Activated CD4-positive, CD25-positive, alpha-beta regulatory T cell treated with anti-CD3 and anti-CD28 coated beads, Interleukin-2, amount 50 U/mL, for 72 hours (primary cell): ENCODE results near the gene EHD3.

Experiments
- DNase-seq: peaks from one replicate; pipeline ENCODE4 v3.0.0; 2021

Gene EHD3

DNA sequence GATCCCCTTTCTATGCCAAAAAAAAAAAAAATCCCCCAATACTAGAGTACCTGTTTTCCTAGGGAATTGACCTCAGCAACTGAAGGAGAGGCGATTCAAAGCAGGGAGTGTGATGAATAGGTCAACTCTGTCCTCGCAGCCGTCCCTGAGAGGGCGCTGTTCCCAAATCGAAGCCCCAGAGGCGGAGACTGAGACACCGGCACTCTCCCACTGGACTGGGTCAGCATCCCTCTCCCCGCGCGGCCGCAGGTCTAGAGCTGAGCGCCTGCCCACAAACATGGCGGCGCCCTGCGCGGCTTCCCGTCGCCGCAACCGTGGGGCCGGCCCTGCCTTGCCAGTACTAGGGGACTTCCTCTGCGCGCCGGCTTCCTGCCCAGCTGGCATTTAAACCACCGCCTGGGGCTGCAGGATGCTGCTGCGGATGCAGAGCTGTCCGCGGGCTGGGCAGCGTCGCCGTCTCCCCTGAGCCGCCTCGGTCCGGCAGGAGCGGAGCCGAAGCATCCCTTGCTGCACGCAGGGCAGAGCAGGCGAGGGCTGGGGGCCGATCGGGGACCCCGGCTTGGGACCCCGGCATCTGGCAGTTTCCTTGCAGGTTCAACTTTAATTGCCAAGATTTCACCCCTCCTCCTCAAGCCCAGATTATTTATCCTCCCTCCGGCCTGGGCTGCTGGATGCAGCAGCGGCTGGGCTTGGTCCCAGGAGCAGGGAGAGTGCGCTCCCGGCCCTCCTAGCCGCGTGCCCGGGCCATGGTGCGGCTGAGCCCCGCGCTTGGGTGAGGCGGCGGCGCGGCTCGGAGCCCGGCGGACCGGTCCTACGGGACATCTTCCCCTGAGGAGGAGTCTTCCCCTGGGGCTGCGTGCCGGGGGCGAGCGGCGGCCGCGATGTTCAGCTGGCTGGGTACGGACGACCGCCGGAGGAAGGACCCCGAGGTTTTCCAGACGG lies at the start of gene EHD3:
EHD3 (plus strand) TSS at position 412 of the 942 bp plus-strand sequence; CDS start at position 882, 470 bp downstream.
- peak; percentile 81 for DNase-seq

DNA sequence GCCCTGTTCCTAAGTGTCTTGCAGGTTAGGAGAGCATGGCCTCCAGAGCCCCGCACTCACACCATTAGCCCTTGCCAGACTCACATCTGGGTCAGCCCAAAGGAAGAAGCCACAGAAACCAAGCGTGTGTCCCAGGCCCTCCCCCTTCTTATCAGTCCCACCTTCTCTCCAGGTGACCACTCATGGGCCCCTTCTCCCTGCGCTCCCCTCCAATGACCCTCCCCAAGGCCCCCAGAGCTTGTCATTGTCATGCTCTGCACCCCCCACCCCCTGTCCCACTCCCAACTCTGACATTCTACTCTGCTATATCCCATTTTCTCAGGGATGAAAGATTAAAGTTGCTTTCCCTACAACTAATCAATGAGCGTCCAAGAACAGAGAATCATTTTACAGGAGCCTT lies 46.8 kb upstream of the EHD3 start:
- DNase-seq: no peak

DNA sequence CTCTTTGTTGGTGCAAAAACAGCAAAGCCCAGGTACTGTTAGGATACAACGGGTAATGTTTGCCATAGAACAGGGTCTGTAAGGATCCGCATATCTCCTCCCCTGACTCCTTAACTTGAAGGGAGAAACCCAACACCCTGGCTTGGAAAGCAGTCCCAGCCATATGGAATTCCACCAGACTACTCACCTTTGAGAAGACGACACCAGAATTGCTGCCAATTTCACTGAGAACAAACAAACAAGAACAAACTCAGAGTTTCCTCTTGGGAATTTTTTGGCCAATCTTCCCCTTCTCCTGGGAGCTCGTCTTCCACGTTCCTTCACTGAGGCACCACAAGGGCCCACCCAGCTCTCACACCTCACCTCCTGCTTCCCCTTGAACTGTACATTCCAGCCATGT lies 45.8 kb upstream of the EHD3 start:
- DNase-seq: no peak

DNA sequence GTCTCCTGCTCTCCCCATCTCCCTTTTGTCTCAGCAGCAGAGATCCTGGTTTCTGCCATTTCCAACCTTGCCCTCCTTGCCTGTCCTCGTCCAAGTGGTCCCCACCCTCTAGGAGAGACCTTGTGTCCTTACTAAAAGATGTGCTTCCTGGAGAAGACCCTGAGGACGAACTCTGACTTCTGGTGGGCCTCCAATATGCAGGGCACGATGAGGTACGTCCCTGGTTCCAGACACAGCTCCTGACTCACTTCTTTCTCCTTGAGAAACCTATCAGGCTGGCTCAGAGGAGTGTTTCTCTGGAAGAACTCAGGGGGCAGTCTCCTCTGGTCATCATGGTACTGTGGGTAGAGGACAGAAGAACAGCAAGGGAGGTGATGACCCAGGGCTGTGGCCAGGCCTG lies 44.8 kb upstream of the EHD3 start:
- DNase-seq: no peak

DNA sequence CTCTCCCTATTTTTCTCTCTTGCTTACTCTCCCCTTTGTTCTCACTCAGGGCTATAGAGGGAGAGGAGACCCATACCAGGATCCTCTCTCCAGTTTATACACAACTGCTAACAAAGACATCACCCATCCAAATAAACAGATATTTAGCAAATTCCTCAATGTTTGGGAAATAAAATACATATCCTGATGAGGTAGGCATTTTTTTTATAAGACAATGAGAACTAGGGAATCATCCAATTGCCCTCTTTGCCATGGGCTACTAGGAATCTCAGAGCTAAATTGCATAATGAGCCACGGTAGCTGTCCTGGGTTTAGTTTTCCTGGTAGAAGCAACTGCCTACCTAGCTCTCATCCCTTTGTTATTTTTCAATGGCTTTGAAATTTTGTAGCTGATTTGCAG lies 43.8 kb upstream of the EHD3 start:
- DNase-seq: no peak

DNA sequence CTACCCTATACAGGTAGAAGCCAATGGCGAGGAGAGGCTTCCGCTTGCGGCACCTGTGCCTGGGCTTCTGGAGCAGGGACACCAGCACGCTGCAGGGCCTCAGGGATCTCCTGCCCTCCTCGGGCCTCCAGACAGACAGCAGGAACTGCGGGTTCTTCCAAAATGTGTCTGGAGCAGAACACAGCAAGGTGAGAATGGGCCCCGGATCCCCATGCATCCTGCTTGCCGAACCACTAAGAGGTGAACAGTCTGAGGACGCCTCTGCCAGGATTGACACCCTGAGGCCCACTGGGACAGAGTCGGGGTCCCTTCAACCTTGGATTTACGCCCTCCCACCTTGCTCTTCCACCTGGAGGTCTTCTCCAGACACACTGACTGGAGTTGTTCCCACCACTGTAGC lies 42.0 kb upstream of the EHD3 start:
- no peak for DNase-seq

DNA sequence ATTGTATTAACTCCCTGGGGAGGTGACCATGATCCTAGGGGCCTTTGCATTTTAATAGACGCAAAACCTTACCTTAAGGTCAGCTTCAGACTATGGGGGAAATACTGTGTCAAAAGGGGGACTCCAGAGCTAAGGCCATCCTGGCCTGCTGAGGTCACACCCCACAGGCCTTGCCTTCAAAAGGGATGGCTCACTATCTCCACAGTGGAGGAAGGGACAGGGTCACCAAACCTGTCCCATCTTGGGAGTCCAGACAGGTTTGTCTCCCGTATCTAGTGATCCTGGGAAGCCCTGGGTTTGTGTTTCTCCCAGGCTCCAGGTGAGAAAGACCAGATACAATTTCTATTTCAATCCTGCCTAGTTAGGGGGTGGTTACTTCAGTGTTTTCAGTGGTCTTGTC lies 41.6 kb upstream of the EHD3 start:
- no peak for DNase-seq

DNA sequence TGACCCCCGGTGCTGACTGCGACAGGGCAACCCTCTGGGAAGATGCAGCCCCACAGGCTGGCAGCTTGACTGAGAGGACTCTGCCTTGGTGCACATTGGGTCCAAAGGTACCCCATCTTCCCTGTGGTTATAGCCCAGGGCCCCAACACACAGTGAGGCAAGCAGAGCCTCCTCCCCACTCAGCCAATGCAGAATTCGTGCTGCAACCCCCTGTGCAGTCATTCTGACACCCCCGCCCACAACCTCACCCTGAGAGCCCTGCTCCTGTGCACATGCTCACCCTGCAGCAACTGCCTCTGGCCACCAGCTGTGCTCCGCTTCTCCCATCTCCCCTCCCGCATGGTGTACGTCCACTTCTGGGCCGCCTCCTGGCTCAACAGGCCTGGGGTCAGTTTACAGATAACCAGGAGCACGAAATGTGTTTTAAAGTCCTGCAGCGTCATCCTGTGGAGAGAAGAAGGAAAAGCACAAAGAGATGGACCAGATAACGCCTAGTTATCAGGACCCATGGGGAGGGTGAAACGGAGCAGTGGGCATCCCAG lies 41.0 kb upstream of the EHD3 start:
- no peak for DNase-seq

DNA sequence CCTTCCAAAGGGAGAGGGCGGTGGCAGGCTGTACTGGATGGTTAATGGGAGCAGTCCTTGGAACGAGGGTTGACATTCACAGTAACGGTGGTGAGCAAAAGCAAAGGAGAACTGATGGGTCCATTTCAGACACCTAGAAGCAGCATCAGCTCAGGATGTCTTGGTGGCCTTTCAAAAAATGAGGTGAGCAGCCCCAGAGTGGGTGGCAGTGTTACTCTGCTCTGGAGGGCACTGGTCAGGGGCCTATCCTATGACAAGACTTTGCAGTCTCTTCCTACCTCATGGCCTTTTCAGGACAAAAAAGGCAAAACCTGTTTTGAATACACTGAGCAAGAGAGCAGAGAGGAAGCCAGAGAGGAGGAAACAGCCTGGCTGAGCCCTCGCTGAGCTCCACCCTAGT lies 40.1 kb upstream of the EHD3 start:
- no peak for DNase-seq

DNA sequence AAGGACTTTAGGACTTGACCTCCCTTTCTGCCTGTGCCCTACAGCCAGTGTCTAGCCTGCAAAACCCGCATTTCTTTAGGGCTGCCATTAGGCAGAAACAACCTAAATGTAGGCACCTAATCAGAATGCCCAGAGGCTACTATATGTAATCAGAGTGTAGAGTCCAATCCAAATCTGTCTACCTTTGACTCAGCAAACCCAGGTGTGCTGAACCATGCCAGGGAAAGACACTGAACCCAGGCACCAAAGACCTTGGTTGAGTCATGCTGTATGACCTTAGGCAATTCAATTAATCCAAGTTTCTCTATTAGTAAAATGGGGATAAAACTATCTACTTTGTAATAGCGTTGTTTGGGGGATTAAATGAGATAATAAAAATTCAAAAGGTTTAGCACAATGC lies 37.3 kb upstream of the EHD3 start:
- DNase-seq: no peak

DNA sequence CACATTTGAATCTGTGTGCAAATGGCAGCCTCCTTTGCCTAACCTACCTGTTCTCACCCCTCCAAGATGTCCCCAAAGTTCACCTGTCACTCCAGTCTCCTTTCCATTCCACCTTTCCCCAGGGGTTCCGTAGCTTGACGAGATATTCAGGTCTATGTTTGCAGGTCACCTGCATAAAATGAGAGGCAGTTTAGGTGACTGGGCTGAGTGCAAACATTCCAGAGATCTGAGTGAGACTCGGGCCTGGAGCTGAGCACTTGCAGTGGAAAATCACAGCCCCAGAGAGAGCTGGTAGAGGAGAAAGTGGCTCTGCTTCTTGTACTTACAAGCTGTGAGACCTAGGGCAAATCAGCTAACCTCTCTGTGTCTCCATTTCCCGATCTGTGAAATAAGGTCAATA lies 36.8 kb upstream of the EHD3 start:
- DNase-seq: no peak

DNA sequence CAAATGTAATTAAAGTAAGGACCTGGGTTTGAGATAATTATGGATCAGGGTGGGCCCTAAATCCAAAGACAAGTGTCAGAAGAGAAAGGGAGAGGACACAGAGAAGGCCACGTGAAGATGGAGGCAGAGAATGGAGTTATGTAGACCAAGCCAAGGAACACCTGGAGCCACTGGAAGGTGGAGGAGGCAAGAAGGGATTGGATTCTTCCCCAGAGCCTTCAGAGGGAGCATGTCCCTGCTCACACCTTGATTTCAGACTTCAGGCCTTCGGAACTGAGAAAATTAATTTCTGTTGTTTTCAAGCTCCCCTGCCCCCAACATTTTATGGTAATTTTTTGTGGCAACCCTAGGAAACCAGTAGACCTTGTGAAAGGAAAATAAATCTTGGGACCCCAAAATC lies 36.3 kb upstream of the EHD3 start:
- DNase-seq: no peak

DNA sequence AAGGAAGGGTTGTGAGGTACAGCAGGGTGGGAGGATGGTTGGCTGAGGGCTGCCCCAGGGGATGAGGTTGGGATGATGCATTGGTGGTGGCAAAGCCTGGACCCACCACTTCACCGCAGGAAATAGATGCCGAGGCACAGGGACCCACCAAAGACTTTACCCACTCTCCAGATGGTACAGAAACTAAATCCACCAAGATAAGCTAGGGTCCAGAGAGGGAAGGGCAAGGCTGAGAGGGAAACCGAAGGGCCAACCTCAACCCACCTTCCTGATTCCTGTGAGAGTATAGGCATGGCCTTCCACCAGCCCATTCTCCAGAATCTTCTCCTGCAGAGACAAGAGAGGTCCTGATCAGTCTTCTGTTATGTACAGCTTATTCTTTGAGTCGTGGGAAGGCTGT lies 34.7 kb upstream of the EHD3 start:
- DNase-seq: no peak

DNA sequence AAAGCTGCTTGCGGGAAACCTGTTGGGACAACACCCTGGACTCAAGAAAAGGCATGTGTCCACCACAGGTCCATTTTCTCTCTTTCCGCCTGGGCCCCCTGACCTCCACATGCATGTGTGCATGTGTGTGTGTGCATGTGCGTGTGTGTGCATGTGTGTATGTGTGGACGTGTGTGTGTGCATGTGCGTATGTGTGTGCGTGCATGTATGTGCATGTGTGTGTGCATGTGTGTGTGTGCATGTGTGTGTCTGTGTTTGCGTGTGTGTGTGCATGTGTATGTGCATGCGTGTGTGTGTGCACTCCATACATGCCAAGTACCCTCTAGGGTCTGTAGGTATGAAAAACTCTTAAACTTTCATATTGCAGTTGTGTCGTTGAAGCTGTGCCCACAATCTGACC lies 33.0 kb upstream of the EHD3 start:
- DNase-seq: no peak

DNA sequence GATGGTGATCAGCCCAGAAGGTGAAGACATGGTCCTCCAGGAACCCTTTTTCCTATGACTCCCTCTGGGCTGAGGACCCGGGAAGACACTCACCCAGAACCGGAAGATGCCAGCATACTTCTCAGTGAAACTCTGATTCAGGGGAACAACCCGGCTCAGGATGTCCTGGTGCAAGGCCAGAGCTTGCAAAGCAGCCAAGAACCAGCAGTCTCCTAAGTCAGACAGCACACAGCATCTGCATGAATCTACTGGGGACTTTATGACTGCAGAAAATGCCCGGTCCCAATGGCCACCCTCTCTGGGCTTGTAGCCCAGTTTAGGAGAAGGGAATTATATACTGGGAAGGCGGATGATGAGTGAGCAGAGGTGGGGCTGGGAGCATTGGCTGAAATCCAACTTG lies 31.9 kb upstream of the EHD3 start:
- DNase-seq: no peak

DNA sequence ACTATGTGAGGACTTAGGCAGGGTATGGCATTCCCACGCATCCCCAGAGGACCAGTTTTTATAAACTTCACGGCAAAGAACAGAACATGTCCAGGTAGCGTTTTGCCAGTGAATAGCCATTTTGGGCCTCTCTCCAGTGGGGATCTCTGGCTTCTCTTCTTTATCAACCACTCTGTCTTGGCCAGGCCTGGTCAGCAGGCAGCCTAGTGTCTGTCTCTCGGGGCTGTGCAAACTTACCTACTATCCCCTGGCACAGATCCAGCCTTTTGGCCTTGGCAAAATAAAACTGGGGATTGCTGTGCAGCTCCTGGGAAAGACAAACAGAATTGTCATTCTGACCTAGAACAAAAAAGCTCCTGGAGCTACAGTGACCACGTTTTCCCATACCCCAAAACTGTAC lies 31.1 kb upstream of the EHD3 start:
- no peak for DNase-seq

DNA sequence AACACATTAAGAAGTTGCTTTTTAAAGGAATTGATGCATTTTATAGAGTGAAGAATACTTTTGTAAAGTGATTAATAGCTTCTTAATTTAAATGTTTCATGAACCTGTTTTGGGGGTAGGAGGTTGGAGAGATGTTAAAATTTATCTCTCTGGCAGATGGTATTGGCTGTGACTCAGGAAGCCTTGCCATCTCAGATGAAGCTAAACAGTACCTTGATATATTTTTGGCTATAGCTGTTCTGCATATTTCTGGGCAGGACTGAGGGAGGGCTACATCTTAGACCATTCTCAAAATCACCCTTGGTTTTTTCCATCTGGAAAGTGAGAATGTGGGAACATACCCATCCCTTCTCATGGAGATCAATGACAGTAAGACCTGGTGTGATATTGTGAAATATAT lies 30.0 kb upstream of the EHD3 start:
- DNase-seq: no peak

DNA sequence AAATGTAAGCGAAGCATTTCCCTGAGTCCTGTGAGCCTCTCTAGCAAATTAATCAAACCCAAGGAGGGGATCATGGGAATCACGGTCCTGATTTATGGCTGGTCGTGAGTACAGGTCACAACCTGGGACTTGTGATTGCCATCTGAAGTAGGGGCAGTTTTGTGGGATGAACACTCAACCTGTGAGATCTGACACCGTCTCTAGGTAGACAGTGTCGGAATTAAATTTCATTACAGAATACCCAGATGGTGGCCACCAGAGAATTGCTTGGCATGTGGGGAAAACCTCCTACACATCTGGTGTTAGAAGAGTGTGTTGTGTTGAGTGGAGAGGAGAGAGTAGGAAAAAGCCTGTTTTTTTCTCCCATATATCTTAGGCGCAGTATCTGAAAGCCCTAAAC lies 29.2 kb upstream of the EHD3 start:
- no peak for DNase-seq

DNA sequence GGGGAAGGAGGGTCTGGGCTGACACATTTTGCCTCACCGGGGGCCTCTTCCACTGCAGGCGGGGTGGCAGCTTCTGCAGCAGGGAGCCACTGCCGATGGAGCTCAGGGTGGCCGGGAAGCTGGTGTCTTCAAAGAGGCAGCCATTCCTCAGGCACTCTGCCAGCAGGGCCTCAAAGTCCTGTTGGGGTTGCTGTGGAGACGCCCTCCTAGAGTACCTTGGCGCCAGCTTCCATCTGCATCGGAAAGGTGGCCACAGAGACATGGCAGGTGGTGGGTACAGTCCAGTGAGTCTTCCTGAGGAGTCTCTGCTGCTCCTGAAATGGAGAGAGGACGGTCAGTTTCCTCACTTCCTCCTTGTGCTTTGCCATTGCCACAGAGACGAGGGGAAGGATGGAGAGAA lies 28.8 kb upstream of the EHD3 start:
- DNase-seq: no peak

DNA sequence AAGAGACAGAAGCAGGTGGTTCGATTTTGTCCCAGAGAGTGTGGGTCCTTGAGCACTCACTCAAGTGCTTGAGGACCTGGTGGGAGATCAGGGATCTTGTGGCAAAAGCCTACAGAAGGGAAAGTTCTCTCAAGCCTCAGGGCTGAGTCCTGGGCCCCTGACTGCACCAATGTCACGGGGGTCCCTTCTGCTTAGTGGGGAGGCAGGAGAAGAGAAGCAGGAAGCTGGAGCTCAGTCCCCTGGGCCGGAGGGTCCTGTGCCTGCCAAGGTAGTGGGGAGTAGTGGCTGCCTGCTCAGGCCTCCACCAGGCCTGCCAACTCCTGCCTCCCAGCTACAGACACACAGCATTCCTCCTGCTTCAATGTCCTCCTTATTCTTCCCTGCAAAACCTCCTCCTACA lies 28.3 kb upstream of the EHD3 start:
- DNase-seq: no peak

DNA sequence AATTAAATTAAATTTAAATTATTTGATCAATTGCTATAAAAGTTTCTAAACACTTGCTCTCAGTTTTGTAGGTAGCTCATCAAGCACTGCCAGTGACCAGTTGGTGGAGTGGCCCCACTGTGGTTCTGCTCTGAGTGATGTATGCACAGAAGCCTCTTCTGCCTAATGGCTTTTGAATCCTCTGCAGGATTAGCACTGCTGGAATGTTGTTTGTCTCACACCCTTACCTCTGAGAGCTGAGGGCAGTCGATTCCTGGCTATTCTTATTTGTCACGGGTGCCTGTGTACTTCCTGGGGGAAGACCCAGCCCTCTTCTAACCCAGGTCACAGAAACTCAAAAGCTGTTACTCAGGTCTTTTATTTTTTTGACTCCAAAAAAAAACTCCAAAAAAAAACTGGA lies 26.2 kb upstream of the EHD3 start:
- no peak for DNase-seq

DNA sequence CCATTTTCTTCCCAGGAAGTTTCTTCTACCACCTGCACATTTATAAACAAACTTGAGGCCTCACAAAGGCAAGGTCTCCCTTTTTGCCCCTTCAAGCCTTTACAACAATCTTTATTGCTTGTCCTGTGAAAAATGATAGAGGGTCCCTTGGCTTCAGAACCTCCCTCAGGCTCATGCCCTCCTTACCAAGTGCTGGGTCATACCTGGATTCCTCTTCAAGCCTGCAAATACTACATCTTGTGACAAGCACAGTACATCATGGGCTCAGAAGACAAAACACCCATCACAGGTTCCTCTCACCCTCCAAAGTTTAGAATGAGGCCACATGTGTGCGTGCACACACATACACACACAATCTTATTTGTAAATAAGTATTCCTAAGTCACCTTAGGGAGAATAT lies 25.7 kb upstream of the EHD3 start:
- DNase-seq: no peak

DNA sequence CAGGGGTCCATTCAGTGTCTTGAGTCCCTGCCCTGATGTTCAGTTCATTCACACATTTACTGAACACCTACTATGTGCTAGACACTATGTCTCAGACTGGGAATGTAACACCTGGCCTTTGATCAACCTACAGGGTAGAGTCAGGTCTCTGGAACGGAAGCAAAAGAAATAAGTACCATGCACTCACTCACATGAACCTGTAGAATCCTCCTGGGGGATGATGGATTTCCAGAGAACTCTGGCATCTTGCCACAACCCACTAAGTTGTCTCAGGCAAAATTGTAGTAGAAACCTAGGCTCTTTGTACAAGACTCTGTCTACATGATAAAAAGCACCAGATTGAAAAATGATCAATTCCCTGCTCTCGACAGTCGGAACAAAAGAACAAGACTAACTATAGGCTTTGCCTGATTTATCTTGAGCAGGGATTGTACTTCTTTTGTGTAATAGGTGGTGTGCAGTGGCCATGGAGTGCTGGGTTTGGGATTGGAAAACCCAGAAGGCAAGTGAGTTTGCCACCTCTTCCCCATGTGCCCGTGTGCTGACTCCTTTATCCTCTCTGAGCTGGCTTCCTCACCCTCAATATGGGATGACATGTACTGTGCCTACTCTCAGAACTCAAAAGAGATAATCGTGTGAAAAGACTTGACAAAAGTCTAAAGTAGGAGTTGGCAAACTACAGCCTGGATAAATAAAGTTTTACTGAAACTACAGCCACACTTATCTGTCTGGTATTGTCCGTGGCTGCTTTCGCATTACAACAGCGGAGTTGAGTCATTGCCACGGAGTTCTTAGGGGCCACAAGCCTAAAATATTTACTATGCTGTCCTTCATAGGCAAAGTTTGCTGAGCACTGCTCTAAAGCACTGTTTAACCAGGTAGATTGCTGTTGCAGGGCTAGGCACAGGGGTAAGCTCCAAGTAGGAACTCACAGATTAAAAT lies 21.0 kb upstream of the EHD3 start:
- no peak for DNase-seq
